Measurements from ENCODE around the gene RIMBP2.

The RIMBP2 gene

DNA sequence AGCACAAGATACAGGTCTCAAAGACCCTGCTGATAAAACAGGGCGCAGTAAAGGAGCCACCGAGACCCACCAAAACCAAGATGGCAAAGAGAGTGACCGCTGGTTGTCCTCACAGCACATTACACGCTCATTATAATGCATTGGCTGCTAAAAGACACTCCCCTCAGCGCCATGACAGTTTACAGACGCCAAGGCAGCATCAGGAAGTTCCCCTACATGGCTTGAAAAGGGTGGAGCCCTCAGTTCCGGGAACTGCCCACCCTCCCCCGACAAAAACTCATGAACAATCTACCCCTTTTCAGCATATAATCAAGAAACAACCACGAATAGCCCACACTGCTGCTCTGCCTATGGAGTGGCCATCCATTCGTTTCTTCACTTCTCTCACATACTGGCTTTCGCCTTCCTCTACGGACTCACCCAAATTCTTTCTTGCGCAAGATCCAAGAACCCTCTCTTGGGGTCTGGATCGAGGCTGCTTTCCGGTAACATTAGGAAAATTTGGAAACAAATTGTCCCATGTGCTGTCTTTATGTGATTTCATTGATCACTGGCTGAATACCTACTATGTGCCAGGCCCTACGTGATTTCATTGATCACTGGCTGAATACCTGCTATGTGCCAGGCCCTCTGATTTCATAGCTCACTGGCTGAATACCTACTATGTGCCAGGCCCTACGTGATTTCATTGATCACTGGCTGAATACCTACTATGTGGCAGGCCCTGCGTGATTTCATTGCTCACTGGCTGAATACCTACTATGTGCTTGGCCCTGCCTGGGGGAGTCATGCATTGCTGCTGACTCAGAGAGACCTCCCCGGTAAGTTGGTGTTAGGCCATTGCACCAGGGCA, 252.1 kb downstream of the RIMBP2 start:
- H3K27me3 ChIP-seq (ENCODE audit: control insufficient read depth, insufficient read depth, low read length), result no peaks in the 10 kb centered on the region
- no peak overlapping the region for H3K27ac ChIP-seq
- H3K79me2 ChIP-seq, result peaks cover 21% of the 10 kb centered on the region
- H3K36me3 ChIP-seq (ENCODE audit: control insufficient read depth, insufficient read depth, low read length), result no peaks in the 10 kb centered on the region
- no peak overlapping the region for H3K9ac ChIP-seq
- H2AFZ ChIP-seq, result no peak overlapping the region
- H3K4me2 ChIP-seq (ENCODE audit: low read length), result no peak overlapping the region
- no peak overlapping the region for H3K4me3 ChIP-seq (ENCODE audit: low read depth, low read length)
- peaks cover 86% of the 10 kb centered on the region for H3K4me1 ChIP-seq
- H3K9me3 ChIP-seq (ENCODE audit: control insufficient read depth, low read length), result no peaks in the 10 kb centered on the region
- no peak for TF ChIP-seq CTCF (IDR thresholded peaks at IDR 0.05)

DNA sequence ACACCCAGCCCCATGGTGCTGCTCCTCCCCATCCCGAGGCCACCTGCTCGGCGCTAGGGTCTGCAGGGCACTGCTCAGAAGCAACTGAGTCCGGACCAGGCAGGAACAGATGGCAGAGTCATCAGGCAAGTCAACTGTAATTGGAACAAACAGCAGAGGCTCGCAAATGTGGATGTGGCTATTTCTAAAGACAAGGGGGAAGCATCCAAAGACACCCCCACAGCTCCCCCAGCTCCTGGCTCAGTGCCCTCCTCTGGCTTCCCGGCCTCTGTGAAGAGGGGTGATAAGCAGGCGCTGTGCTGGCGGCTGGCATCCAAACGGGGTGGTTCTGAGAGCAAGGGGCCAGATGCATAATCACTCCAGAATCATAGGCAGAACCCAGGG, 252.8 kb downstream of the RIMBP2 start:
- Histone ChIP-seq H3K27me3 (ENCODE audit: control insufficient read depth, insufficient read depth, low read length) (no peaks in the 10 kb centered on the region), H3K4me2 (ENCODE audit: low read length) (no peak overlapping the region), H3K4me1 (peaks cover 89% of the 10 kb centered on the region), H3K79me2 (peaks cover 14% of the 10 kb centered on the region), H3K27ac (no peak overlapping the region), H3K4me3 (ENCODE audit: low read depth, low read length) (no peak overlapping the region), H3K9me3 (ENCODE audit: control insufficient read depth, low read length) (no peaks in the 10 kb centered on the region), H2AFZ (no peak overlapping the region), H3K9ac (no peak overlapping the region), H3K36me3 (ENCODE audit: control insufficient read depth, insufficient read depth, low read length) (no peaks in the 10 kb centered on the region)
- no peak for TF ChIP-seq CTCF (IDR thresholded peaks at IDR 0.05)

GRCh38 chr12:130462558-130463274, 253.4 kb downstream of the RIMBP2 start:
- Histone ChIP-seq H3K9me3 (ENCODE audit: control insufficient read depth, low read length) (no peaks in the 10 kb centered on the region), H3K27ac (no peak overlapping the region), H3K4me3 (ENCODE audit: low read depth, low read length) (no peak overlapping the region), H3K36me3 (ENCODE audit: control insufficient read depth, insufficient read depth, low read length) (no peaks in the 10 kb centered on the region), H3K4me2 (ENCODE audit: low read length) (no peak overlapping the region), H3K27me3 (ENCODE audit: control insufficient read depth, insufficient read depth, low read length) (no peaks in the 10 kb centered on the region), H3K9ac (no peak overlapping the region), H2AFZ (no peak overlapping the region), H3K4me1 (peaks cover 86% of the 10 kb centered on the region), H3K79me2 (peaks cover 13% of the 10 kb centered on the region)
- no peak for TF ChIP-seq CTCF (IDR thresholded peaks at IDR 0.05)

DNA sequence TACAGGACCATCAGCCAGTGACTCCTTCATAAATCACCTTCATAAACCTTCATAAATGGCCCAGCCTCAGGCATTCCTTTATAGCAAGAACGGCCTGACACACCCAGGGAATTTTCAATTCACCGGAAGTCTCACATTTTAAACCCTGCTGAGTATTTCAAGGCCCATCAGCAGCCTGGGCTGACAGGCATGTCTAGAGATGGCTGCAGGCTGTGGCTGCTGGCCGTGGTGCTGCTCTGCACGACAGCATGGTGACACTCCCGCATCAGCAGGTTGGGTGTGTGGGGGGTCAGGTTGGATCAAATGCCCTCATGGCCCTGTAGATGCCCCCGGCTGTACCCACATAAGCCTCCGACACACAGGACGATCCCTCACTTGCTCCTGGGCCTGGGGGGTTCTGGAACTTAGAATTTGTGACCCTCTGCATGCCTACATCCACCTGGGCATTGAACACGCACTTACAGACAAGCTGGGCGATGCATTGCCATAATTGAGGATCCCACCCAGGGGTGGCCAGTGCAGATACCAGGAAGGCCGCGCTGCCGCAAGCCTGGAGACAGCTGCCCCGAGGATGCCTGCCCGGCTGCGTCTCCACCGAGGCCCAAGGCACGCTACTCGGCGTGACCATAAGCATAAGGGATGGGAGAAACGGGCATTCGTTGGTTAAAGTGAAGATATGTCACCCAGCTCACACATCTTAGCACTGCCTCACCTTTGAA, 254.1 kb downstream of the RIMBP2 start:
- peaks cover 13% of the 10 kb centered on the region for H3K79me2 ChIP-seq
- H3K27ac ChIP-seq, result peak overlapping the region; percentile 5
- H2AFZ ChIP-seq, result no peak overlapping the region
- H3K4me2 ChIP-seq (ENCODE audit: low read length), result no peak overlapping the region
- no peak overlapping the region for H3K4me3 ChIP-seq (ENCODE audit: low read depth, low read length)
- no peak for TF ChIP-seq CTCF (IDR thresholded peaks at IDR 0.05)
- H3K9ac ChIP-seq, result no peak overlapping the region
- H3K36me3 ChIP-seq (ENCODE audit: control insufficient read depth, insufficient read depth, low read length), result no peaks in the 10 kb centered on the region
- no peaks in the 10 kb centered on the region for H3K9me3 ChIP-seq (ENCODE audit: control insufficient read depth, low read length)
- H3K4me1 ChIP-seq, result peaks cover 86% of the 10 kb centered on the region
- no peaks in the 10 kb centered on the region for H3K27me3 ChIP-seq (ENCODE audit: control insufficient read depth, insufficient read depth, low read length)

All from parathyroid adenoma (tissue), 2 donors.